Mesendoderm (in vitro differentiated cells): ENCODE results near the gene IGFBPL1.

Experiments used
- DNase-seq: peaks from one replicate; pipeline ENCODE4 v3.0.0; 2013
- H2AK5ac ChIP-seq: 2 replicates; pipeline ENCODE4 v1.6.1; 2013; ENCODE audit warnings: low read length, inconsistent platforms
- H2BK120ac ChIP-seq: 2 replicates; pipeline ENCODE4 v1.6.1; 2013; ENCODE audit warnings: low read depth, mild to moderate bottlenecking, low read length, moderate library complexity, mixed read lengths
- H2BK15ac ChIP-seq: replicated peaks from 2 replicates; pipeline ENCODE4 v1.6.1; 2013; ENCODE audit warnings: low read depth, mild to moderate bottlenecking, moderate library complexity
- H2BK5ac ChIP-seq: 2 replicates; pipeline ENCODE4 v1.6.1; 2013; ENCODE audit warnings: low read length, inconsistent platforms
- H3K18ac ChIP-seq: 2 replicates; pipeline ENCODE4 v1.6.1; 2013; ENCODE audit warnings: mild to moderate bottlenecking, low read length, mixed read lengths
- H3K23ac ChIP-seq: one replicate; pipeline ENCODE4 v1.6.1; 2013; ENCODE audit warnings: low read length
- H3K27ac ChIP-seq: 2 replicates; pipeline ENCODE4 v1.5.1; 2013; ENCODE audit warnings: low read depth, mild to moderate bottlenecking, inconsistent platforms, low read length, moderate library complexity
- H3K27me3 ChIP-seq: 2 replicates; pipeline ENCODE4 v1.6.1; 2013; ENCODE audit warnings: low read length, control low read depth, mild to moderate bottlenecking, inconsistent platforms; ENCODE audit not compliant: insufficient read depth, poor library complexity
- H3K36me3 ChIP-seq: 2 replicates; pipeline ENCODE4 v1.6.1; 2013; ENCODE audit warnings: low read length, inconsistent platforms; ENCODE audit not compliant: control insufficient read depth, insufficient read depth
- H3K4ac ChIP-seq: one replicate; pipeline ENCODE4 v1.6.1; 2013; ENCODE audit warnings: low read depth, mild to moderate bottlenecking, low read length, moderate library complexity
- H3K4me1 ChIP-seq: 2 replicates; pipeline ENCODE4 v1.6.1; 2013; ENCODE audit warnings: low read depth, low read length, inconsistent platforms; ENCODE audit not compliant: control insufficient read depth
- H3K4me2 ChIP-seq: 2 replicates; pipeline ENCODE4 v1.6.1; 2013; ENCODE audit warnings: low read length
- H3K4me3 ChIP-seq: 2 replicates; pipeline ENCODE4 v1.5.1; 2013; ENCODE audit warnings: mild to moderate bottlenecking, low read length
- H3K56ac ChIP-seq: one replicate; pipeline ENCODE4 v1.6.1; 2013; ENCODE audit warnings: low read length
- H3K79me1 ChIP-seq: 2 replicates; pipeline ENCODE4 v1.6.1; 2013; ENCODE audit warnings: low read length, inconsistent platforms
- H3K79me2 ChIP-seq: 2 replicates; pipeline ENCODE4 v1.6.1; 2013; ENCODE audit warnings: mild to moderate bottlenecking, low read length; ENCODE audit not compliant: control insufficient read depth, insufficient read depth
- H3K9ac ChIP-seq: 2 replicates; pipeline ENCODE4 v1.6.1; 2013; ENCODE audit warnings: low read length, inconsistent platforms
- H4K5ac ChIP-seq: one replicate; pipeline ENCODE4 v1.6.1; 2013; ENCODE audit warnings: low read length
- H4K8ac ChIP-seq: one replicate; pipeline ENCODE4 v1.6.1; 2013; ENCODE audit warnings: low read depth, mild to moderate bottlenecking, control low read depth, low read length, moderate library complexity
- WGBS: extraction: QIAGEN DNeasy Blood & Tissue Kit; methylation state at CpG from one replicate; pipeline ENCODE4 v1.1.7; 2013; ENCODE audit warnings: low lambda C conversion rate, missing lambda C conversion rate; ENCODE audit not compliant: insufficient coverage; ENCODE audit errors: extremely low coverage; 5-methylcytosine and 5-hydroxymethylcytosine counted together

IGFBPL1 gene

DNA sequence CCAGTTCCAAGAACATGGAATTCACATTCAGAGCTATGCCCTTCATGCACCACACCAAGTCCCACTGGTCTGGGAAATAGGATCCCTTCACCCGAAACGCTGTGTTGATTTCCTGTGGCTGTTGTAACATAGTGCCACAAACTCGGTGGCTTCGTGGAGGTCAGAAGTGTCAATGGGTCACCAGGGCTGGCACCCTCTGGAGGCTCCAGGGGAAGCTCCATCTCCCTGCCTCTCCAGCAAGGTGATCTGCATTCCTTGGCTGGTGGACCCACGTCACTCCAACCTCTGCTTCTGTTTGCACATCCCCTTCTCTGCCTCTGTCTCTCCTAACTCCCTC, 60.7 kb downstream of the IGFBPL1 start:
- Histone ChIP-seq H3K23ac (no peak overlapping the region), H4K5ac (no peak overlapping the region), H3K27ac (no peak overlapping the region), H3K27me3 (no peaks in the 10 kb centered on the region), H3K36me3 (no peaks in the 10 kb centered on the region), H3K79me2 (no peaks in the 10 kb centered on the region), H2BK120ac (no peak overlapping the region), H3K9ac (no peak overlapping the region), H3K79me1 (no peaks in the 10 kb centered on the region), H3K56ac (no peak overlapping the region), H4K8ac (no peak overlapping the region), H3K4me2 (no peak overlapping the region), H2BK5ac (no peak overlapping the region), H3K4me1 (peaks cover 1% of the 10 kb centered on the region), H3K4ac (no peak overlapping the region), H2BK15ac (no peak overlapping the region), H2AK5ac (no peak overlapping the region), H3K18ac (no peak overlapping the region), H3K4me3 (no peak overlapping the region)
- DNase-seq, result no peak
- no CpG with 5 or more reads among the region's 5 CpGs for WGBS

DNA sequence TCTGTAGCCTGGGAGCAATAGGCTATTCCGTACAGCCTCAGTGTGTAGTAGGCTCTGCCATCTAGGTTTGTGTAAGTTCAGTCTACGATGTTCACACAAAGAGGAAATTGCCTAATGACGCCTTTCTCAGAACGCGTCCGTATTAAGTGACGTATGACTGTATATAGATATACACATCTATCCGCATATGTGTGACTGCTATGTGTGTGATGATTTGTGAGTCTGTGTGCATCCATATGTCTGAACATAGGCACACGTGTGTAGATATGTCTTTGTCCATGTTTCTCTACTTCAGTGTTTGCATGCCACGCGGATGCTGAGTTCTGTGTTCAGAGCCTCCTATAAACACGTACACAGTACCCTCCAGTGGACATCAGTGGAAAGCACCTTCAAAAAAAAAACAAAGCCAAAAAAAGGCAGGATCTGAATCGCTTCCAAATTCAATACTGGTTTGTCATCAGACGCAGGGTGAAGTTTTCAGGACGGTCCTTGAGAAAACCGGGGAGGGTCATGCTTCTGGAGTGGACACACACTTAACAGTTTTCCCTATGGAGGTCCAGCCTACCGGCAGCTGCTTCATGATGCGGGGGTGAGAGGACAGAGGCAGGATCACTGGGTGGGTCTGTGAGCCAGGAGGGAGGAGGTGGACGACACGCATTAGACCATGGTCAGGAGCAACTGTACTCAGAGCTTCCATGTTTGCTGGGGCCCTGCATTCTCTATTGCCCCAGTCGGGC, 61.2 kb downstream of the IGFBPL1 start:
- no peak overlapping the region for H4K5ac ChIP-seq
- no peak overlapping the region for H4K8ac ChIP-seq
- H3K4me1 ChIP-seq, result peaks cover 1% of the 10 kb centered on the region
- peak; percentile 63 for DNase-seq
- H3K9ac ChIP-seq, result no peak overlapping the region
- no peaks in the 10 kb centered on the region for H3K27me3 ChIP-seq
- no peak overlapping the region for H3K56ac ChIP-seq
- no peak overlapping the region for H3K23ac ChIP-seq
- no peak overlapping the region for H2BK15ac ChIP-seq
- H3K4me2 ChIP-seq, result no peak overlapping the region
- H3K4ac ChIP-seq, result no peak overlapping the region
- WGBS, result no CpG with 5 or more reads among the region's 21 CpGs
- no peak overlapping the region for H2BK120ac ChIP-seq
- no peaks in the 10 kb centered on the region for H3K79me2 ChIP-seq
- no peak overlapping the region for H3K27ac ChIP-seq
- H3K18ac ChIP-seq, result no peak overlapping the region
- H2AK5ac ChIP-seq, result no peak overlapping the region
- no peaks in the 10 kb centered on the region for H3K79me1 ChIP-seq
- H3K36me3 ChIP-seq, result no peaks in the 10 kb centered on the region
- no peak overlapping the region for H3K4me3 ChIP-seq
- no peak overlapping the region for H2BK5ac ChIP-seq

GRCh38 chr9:38361473-38361850, 62.8 kb downstream of the IGFBPL1 start:
- Histone ChIP-seq H2AK5ac (no peak overlapping the region), H4K5ac (no peak overlapping the region), H3K56ac (no peak overlapping the region), H3K4me2 (no peak overlapping the region), H3K23ac (no peak overlapping the region), H3K4ac (no peak overlapping the region), H3K4me1 (peaks cover 1% of the 10 kb centered on the region), H3K4me3 (no peak overlapping the region), H3K36me3 (no peaks in the 10 kb centered on the region), H3K79me2 (no peaks in the 10 kb centered on the region), H2BK15ac (no peak overlapping the region), H3K27me3 (no peaks in the 10 kb centered on the region), H2BK5ac (no peak overlapping the region), H3K79me1 (no peaks in the 10 kb centered on the region), H2BK120ac (no peak overlapping the region), H3K9ac (no peak overlapping the region), H3K27ac (no peak overlapping the region), H4K8ac (no peak overlapping the region), H3K18ac (no peak overlapping the region)
- DNase-seq, result peak; percentile 38
- no CpG with 5 or more reads among the region's 6 CpGs for WGBS

GRCh38 chr9:38360839-38361472, 63.3 kb downstream of the IGFBPL1 start:
- no peak overlapping the region for H3K4ac ChIP-seq
- peak; percentile 56 for DNase-seq
- no peak overlapping the region for H3K4me2 ChIP-seq
- H4K5ac ChIP-seq, result no peak overlapping the region
- no peak overlapping the region for H3K9ac ChIP-seq
- no peak overlapping the region for H3K27ac ChIP-seq
- no peak overlapping the region for H2BK15ac ChIP-seq
- H2BK5ac ChIP-seq, result no peak overlapping the region
- H3K56ac ChIP-seq, result no peak overlapping the region
- H3K4me1 ChIP-seq, result peaks cover 1% of the 10 kb centered on the region
- no peaks in the 10 kb centered on the region for H3K36me3 ChIP-seq
- no peak overlapping the region for H4K8ac ChIP-seq
- H3K4me3 ChIP-seq, result no peak overlapping the region
- H3K79me1 ChIP-seq, result no peaks in the 10 kb centered on the region
- peak overlapping the region; percentile 20 for H3K18ac ChIP-seq
- H3K27me3 ChIP-seq, result no peaks in the 10 kb centered on the region
- H3K23ac ChIP-seq, result no peak overlapping the region
- no peak overlapping the region for H2BK120ac ChIP-seq
- H2AK5ac ChIP-seq, result no peak overlapping the region
- no peaks in the 10 kb centered on the region for H3K79me2 ChIP-seq
- no CpG with 5 or more reads among the region's 7 CpGs for WGBS

- no peak overlapping the region for H4K8ac ChIP-seq
- H3K79me2 ChIP-seq, result no peaks in the 10 kb centered on the region
- H3K23ac ChIP-seq, result no peak overlapping the region
These were observed 64.4 kb downstream of the IGFBPL1 start for GRCh38 chr9:38359689-38360385.

More at GRCh38 chr9:38359689-38360385, 64.4 kb downstream of the IGFBPL1 start:
- no peak overlapping the region for H2BK120ac ChIP-seq
- DNase-seq, result no peak
- no peak overlapping the region for H2BK5ac ChIP-seq
- H3K79me1 ChIP-seq, result no peaks in the 10 kb centered on the region
- H3K4me2 ChIP-seq, result no peak overlapping the region
- H3K36me3 ChIP-seq, result no peaks in the 10 kb centered on the region
- H3K56ac ChIP-seq, result no peak overlapping the region
- peak overlapping the region; percentile 20 for H3K18ac ChIP-seq
- H3K4me3 ChIP-seq, result no peak overlapping the region
- no peak overlapping the region for H2BK15ac ChIP-seq
- WGBS, result no CpG with 5 or more reads among the region's 5 CpGs
- H4K5ac ChIP-seq, result no peak overlapping the region
- no peak overlapping the region for H3K9ac ChIP-seq
- no peak overlapping the region for H3K27ac ChIP-seq
- peaks cover 1% of the 10 kb centered on the region for H3K4me1 ChIP-seq
- no peak overlapping the region for H3K4ac ChIP-seq
- no peak overlapping the region for H2AK5ac ChIP-seq
- no peaks in the 10 kb centered on the region for H3K27me3 ChIP-seq
